Heart left ventricle (tissue), 16 donors: ENCODE data around the gene C22orf39. TPM values are rescaled to one million over a fixed set of nuclear protein-coding genes. Genes with fewer than 3 reads are reported as not detected.
A peak's percentile ranks its signal among the peaks of the same experiment; 100 is the strongest.

Experiments used
- ATAC-seq, 4 donors: fragments of 200-7000 bp; cut with Tn5 transposase; one replicate each; pipeline ENCODE4 v1.9.1; 2020 to 2022; ENCODE audit warnings: moderate library complexity in 4 of 4, mild to moderate bottlenecking in 3 of 4, moderate number of reproducible peaks in 1 of 4
- DNase-seq, 5 donors: peaks; one replicate each; pipeline ENCODE4 v3.0.0-alpha.2; 2020
- H3K27ac ChIP-seq, 12 donors: fragments of 200-600 bp; sonication (generic) in 4 of 12; one replicate each; pipeline versions ENCODE4 v1.5.0 to v1.8.0; 2016 to 2022; ENCODE audit warnings: mild to moderate bottlenecking in 2 of 12
- H3K27me3 ChIP-seq, 9 donors: fragments of 200-600 bp; sonication (generic) in 2 of 9; one replicate each; pipeline versions ENCODE4 v1.5.1 to v1.8.0; 2016 to 2022; ENCODE audit warnings: mild to moderate bottlenecking in 3 of 9
- H3K36me3 ChIP-seq, 9 donors: fragments of 200-600 bp; sonication (generic) in 2 of 9; one replicate each; pipeline versions ENCODE4 v1.5.0 to v1.8.0; 2018 to 2022; ENCODE audit warnings: mild to moderate bottlenecking in 2 of 9
- H3K4me1 ChIP-seq, 12 donors: fragments of 200-600 bp; sonication (generic) in 4 of 12; one replicate each; pipeline versions ENCODE4 v1.5.0 to v1.8.0; 2016 to 2022; ENCODE audit warnings: mild to moderate bottlenecking in 3 of 12
- H3K4me3 ChIP-seq, 12 donors: fragments of 200-600 bp; sonication (generic) in 4 of 12; one replicate each; pipeline versions ENCODE4 v1.5.0 to v1.8.0; 2017 to 2022; ENCODE audit warnings: mild to moderate bottlenecking in 9 of 12, moderate library complexity in 4 of 12
- H3K9me3 ChIP-seq, 12 donors: fragments of 200-600 bp; sonication (generic) in 4 of 12; one replicate each; pipeline versions ENCODE4 v1.5.0 to v1.8.0; 2016 to 2022; ENCODE audit warnings: mild to moderate bottlenecking in 1 of 12
- POLR2A ChIP-seq, 2 donors: fragments of 450-650 bp; IDR thresholded peaks; one replicate each; pipeline ENCODE4 v1.6.1; 2017; ENCODE audit warnings: antibody characterized with exemption in 2 of 2, mild to moderate bottlenecking in 2 of 2, moderate library complexity in 2 of 2
- WGBS, 4 donors: extraction: QIAGEN DNeasy Blood & Tissue Kit in 2 of 4; methylation state at CpG; one replicate each; pipeline versions ENCODE4 v1.1.5 to v1.1.7; 2013 to 2018; 5-methylcytosine and 5-hydroxymethylcytosine counted together
- intact Hi-C, 10 donors: fragments of 100-400 bp; cut with DNase I; formaldehyde crosslinking; loops; one replicate each; pipeline versions ENCODE4 v1.11.1 to v1.14.2; 2022
- polyA plus RNA-seq, 2 donors: library from polyadenylated mRNA; stranded (reverse); fragments of 200-250 nt; gene quantifications; one replicate each; pipeline ENCODE4 v1.2.3, GENCODE V29; 2013
- total RNA-seq, 9 donors: library from RNA; depleted of rRNA in 2 of 9; stranded (reverse); fragments of >200 nt in 2 of 9; fragmentation: NEBNext Ultra II Directional in 3 of 9; extraction: Animal tissue kit (Norgen Biotek cat#: 25700) in 3 of 9; gene quantifications; one replicate each; pipeline versions ENCODE4 v1.1.0 to v1.2.4, GENCODE V29; 2016 to 2023
- TF ChIP-seq, protein P1 (sequence below), 12 donors: fragments of 200-600 bp; sonication (generic) in 4 of 12; IDR thresholded peaks; one replicate each; pipeline versions ENCODE4 v1.5.0 to v1.8.0; 2018 to 2022; ENCODE audit warnings: antibody characterized with exemption in 12 of 12, mild to moderate bottlenecking in 5 of 12
- donor health status: ischemic (EF 13 %, LVEDD 7.1; RV severe dilation, severe dysfunction).
- donor health status: healthy with polysubstance abuse.
- donor health status: DM: no; HTN: yes; CAD: no.
- donor health status: DM: no; HTN: no; CAD: no.
- donor health status: ischemic (EF 25% LVEDD 6.9; RV normal size, moderate dysfunction).
- donor health status: ischemic (EF 25% LVEDD 5.7; RV mildly dilated, moderate dysfunction).
- donor health status: healthy.
- donor health status: DM: yes; HTN: yes; CAD: no.
- donor health status: ischemic (EF 35%, LVEDD 5.7; RV mildly dilated, moderate dysfunction).
- donor health status: nonischemic (EF 11% LVEDD 7.7; RV severe dilation, severe dysfunction).
- donor health status: DM: yes; HTN: yes; CAD: no.
- donor health status: PGD.
- donor health status: ischemic (EF 29% LVEDD 5.4; RV normal size, mild dysfunction).
- donor health status: nonischemic (EF 23%, LVEDD 6.1; RV moderate dilation, normal function).

C22orf39 gene
- total and polyA plus RNA-seq, 11 donors: 39.1 to 115 (median 53.6) TPM

DNA sequence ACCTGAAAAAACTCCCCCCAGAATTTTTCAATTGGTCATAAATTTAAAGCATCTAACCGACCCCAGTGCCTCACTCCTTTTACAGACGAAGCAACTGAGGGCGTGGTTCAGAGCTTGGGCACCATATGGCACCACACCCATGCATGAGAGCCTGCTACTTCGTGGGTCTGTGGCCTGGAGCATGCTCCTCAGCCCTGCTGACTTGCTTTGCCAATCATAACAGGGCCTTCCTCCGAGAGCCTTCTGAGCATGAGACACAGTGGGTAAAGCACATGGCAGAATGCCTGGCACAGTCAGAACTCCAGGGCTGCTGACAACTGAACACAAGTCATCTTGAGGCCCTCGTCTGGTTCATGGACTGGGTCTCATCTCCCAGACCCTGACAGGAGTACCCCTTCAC is 49.3 kb downstream of the C22orf39 start:
- 70 to 75% (median 74%) methylated on average over 6 of the region's 6 CpGs for WGBS, 4 donors
- intact Hi-C loops: loop anchor here in 1 of 10 donors (10.0 kb wide), 1 partner anchor 213 kb away; no protein-coding TSS in a partner anchor
- peaks cover 0 to 95% (median 87%) of the 10 kb centered on the region in 9 donors for H3K36me3 ChIP-seq
- TF ChIP-seq, protein P1, sequence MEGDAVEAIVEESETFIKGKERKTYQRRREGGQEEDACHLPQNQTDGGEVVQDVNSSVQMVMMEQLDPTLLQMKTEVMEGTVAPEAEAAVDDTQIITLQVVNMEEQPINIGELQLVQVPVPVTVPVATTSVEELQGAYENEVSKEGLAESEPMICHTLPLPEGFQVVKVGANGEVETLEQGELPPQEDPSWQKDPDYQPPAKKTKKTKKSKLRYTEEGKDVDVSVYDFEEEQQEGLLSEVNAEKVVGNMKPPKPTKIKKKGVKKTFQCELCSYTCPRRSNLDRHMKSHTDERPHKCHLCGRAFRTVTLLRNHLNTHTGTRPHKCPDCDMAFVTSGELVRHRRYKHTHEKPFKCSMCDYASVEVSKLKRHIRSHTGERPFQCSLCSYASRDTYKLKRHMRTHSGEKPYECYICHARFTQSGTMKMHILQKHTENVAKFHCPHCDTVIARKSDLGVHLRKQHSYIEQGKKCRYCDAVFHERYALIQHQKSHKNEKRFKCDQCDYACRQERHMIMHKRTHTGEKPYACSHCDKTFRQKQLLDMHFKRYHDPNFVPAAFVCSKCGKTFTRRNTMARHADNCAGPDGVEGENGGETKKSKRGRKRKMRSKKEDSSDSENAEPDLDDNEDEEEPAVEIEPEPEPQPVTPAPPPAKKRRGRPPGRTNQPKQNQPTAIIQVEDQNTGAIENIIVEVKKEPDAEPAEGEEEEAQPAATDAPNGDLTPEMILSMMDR (IDR thresholded peaks at IDR 0.05): no peak
- TF ChIP-seq POLR2A (IDR thresholded peaks at IDR 0.05): no peak
- H3K27ac ChIP-seq: no peak overlapping the region
- no peaks in the 10 kb centered on the region for H3K27me3 ChIP-seq
- no peaks in the 10 kb centered on the region for H3K9me3 ChIP-seq
- peaks cover 0 to 5% (median 0%) of the 10 kb centered on the region in 12 donors for H3K4me1 ChIP-seq
- no peak overlapping the region for H3K4me3 ChIP-seq
- DNase-seq: no peak
- peak in 2 of 4 donors; percentile 24 to 31 for ATAC-seq

GRCh38 chr22:19397734-19398104 is 49.8 kb downstream of the C22orf39 start:
- DNase-seq (no peak), ATAC-seq (peak in 1 of 4 donors; percentile 32)
- no peak overlapping the region for H3K4me3 ChIP-seq
- H3K36me3 ChIP-seq: peaks cover 0 to 97% (median 92%) of the 10 kb centered on the region in 9 donors
- intact Hi-C loops: loop anchor here in 1 of 10 donors (10.0 kb wide), 1 partner anchor 213 kb away; no protein-coding TSS in a partner anchor
- H3K27me3 ChIP-seq: no peaks in the 10 kb centered on the region
- H3K4me1 ChIP-seq: peaks cover 0 to 5% (median 0%) of the 10 kb centered on the region in 12 donors
- H3K27ac ChIP-seq: peak overlapping the region in 1 of 12 donors; percentile 42
- 66 to 83% (median 75%) methylated on average over 3 of the region's 3 CpGs for WGBS, 4 donors
- no peak for TF ChIP-seq POLR2A (IDR thresholded peaks at IDR 0.05)
- TF ChIP-seq, protein P1 (IDR thresholded peaks at IDR 0.05): no peak
- no peaks in the 10 kb centered on the region for H3K9me3 ChIP-seq

DNA sequence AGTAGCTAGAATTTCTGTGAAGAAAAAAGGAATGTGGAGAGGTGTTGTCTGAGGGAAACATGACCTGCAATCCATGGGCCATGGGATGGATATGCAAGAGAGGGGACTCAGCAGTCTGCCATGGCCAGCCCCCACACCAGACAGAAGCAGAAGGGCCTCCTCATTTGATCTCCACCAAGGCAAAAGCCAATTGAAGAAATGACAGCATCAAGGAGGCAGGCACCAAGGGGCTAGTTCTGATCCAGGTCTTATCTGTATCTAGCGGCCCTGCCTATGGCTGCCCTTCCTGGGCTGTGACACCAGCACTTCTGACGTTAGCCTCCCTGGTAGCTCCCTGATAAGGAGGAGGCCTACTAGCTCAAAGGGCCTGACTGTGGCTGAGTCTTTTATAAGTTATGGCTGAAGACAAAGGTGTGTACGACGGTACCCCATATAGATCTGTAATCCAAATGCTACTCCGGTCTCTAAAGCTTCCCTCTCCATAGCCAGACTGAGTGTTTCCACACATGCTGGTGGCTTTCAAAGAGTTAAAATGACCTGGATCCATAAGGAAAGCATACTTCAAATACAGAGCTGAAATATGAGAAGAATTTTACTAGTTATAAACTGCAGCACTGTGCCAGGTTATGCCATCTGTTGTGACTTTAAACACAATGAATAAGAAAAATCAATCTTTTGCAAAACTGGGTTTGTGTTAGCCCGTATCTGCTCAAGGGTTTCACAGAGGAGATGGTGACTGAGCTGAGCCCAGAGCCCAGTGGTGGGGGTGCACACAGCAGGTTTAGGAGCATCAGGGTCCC is 50.4 kb downstream of the C22orf39 start:
- 65 to 78% (median 68%) methylated on average over 6 of the region's 6 CpGs for whole genome bisulfite sequencing, 4 donors
- peak in 1 of 5 donors; percentile 65 for DNase-seq
- H3K27ac ChIP-seq: peak overlapping the region in 1 of 12 donors; percentile 42
- H3K36me3 ChIP-seq: peaks cover 0 to 99% (median 92%) of the 10 kb centered on the region in 9 donors
- peaks cover 0 to 5% (median 0%) of the 10 kb centered on the region in 12 donors for H3K4me1 ChIP-seq
- intact Hi-C loops: loop anchor here in 1 of 10 donors (10.0 kb wide), 1 partner anchor 212 kb away; no protein-coding TSS in a partner anchor
- no peaks in the 10 kb centered on the region for H3K9me3 ChIP-seq
- peak in 3 of 4 donors; percentile 52 to 93 (median 91) for ATAC-seq
- H3K4me3 ChIP-seq: no peak overlapping the region
- TF ChIP-seq POLR2A (IDR thresholded peaks at IDR 0.05): no peak
- TF ChIP-seq, protein P1 (IDR thresholded peaks at IDR 0.05): no peak
- no peaks in the 10 kb centered on the region for H3K27me3 ChIP-seq

DNA sequence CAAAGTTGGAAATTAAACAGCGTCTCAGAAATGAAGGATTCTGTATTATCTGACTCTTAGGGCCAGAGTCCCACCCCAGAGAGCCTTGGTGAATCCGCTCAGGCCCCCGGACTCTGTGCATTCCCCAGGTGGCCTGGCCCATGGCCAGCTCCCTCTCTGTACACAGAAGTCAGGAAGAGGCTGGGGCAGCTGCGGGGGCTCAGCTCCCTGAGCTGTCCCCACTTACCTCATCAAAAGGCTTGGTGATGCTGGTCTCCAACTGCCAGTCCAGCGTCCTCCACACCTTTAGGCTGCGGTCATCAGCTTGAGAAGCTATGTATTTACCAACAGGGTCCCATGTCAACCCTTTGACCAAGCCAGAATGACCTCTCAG is 51.0 kb downstream of the C22orf39 start:
- 73 to 83% (median 74%) methylated on average over 6 of the region's 6 CpGs for WGBS, 4 donors
- TF ChIP-seq POLR2A (IDR thresholded peaks at IDR 0.05): no peak
- TF ChIP-seq, protein P1 (IDR thresholded peaks at IDR 0.05): no peak
- no peak for DNase-seq
- intact Hi-C loops: loop anchor here in 1 of 10 donors (10.0 kb wide), 1 partner anchor 212 kb away; no protein-coding TSS in a partner anchor
- Histone ChIP-seq H3K27me3 (no peaks in the 10 kb centered on the region), H3K9me3 (no peaks in the 10 kb centered on the region), H3K36me3 (peaks cover 0 to 100% (median 92%) of the 10 kb centered on the region in 9 donors), H3K27ac (peak overlapping the region in 1 of 12 donors; percentile 6), H3K4me3 (no peak overlapping the region), H3K4me1 (peaks cover 0 to 5% (median 0%) of the 10 kb centered on the region in 12 donors)
- no peak for ATAC-seq
